Nephron progenitor cell (in vitro differentiated cells): ENCODE measurements around the gene EFHC2.

Experiments
- DNase-seq: peaks from one replicate; pipeline ENCODE4 v3.0.0; 2021
- H3K27ac Mint-ChIP-seq: 2 replicates; pipeline ENCODE4 v1.8.0; 2021; ENCODE audit warnings: mild to moderate bottlenecking, moderate library complexity, mixed read lengths
- H3K27me3 Mint-ChIP-seq: 2 replicates; pipeline ENCODE4 v1.8.0; 2021; ENCODE audit warnings: mild to moderate bottlenecking, low read depth, mixed read lengths; ENCODE audit not compliant: poor library complexity
- H3K36me3 Mint-ChIP-seq: 2 replicates; pipeline ENCODE4 v1.8.0; 2021; ENCODE audit warnings: low read depth, mixed read lengths
- H3K4me1 Mint-ChIP-seq: 2 replicates; pipeline ENCODE4 v1.8.0; 2021; ENCODE audit warnings: mixed read lengths
- H3K4me3 Mint-ChIP-seq: 2 replicates; pipeline ENCODE4 v1.8.0; 2021; ENCODE audit warnings: mild to moderate bottlenecking, moderate library complexity, mixed read lengths
- H3K9me3 Mint-ChIP-seq: 2 replicates; pipeline ENCODE4 v1.8.0; 2021; ENCODE audit warnings: mild to moderate bottlenecking, moderate library complexity, mixed read lengths
- CTCF ChIP-seq: fragments of 200-600 bp; sonication (generic); IDR thresholded peaks from 2 replicates; pipeline ENCODE4 v1.5.0; 2021; ENCODE audit warnings: antibody characterized with exemption

The EFHC2 gene

GRCh38 chrX:44310227-44310626 lies 33.2 kb downstream of the EFHC2 start:
- DNase-seq, result no peak
- H3K27me3 Mint-ChIP-seq, result no peaks in the 10 kb centered on the region
- H3K4me1 Mint-ChIP-seq, result peaks cover 6% of the 10 kb centered on the region
- no peak for TF ChIP-seq CTCF
- H3K9me3 Mint-ChIP-seq, result peaks cover 35% of the 10 kb centered on the region
- no peak overlapping the region for H3K4me3 Mint-ChIP-seq
- no peak overlapping the region for H3K27ac Mint-ChIP-seq
- peaks cover 4% of the 10 kb centered on the region for H3K36me3 Mint-ChIP-seq

- Mint-ChIP-seq H3K27ac (no peak overlapping the region), H3K4me1 (no peaks in the 10 kb centered on the region), H3K4me3 (no peak overlapping the region), H3K27me3 (no peaks in the 10 kb centered on the region), H3K9me3 (peaks cover 39% of the 10 kb centered on the region), H3K36me3 (peaks cover 4% of the 10 kb centered on the region)
- no peak for TF ChIP-seq CTCF
- no peak for DNase-seq
These were observed 34.6 kb downstream of the EFHC2 start for GRCh38 chrX:44308869-44309268.

GRCh38 chrX:44306356-44306755 lies 37.1 kb downstream of the EFHC2 start:
- H3K4me1 Mint-ChIP-seq, result no peaks in the 10 kb centered on the region
- TF ChIP-seq CTCF, result no peak
- no peak overlapping the region for H3K4me3 Mint-ChIP-seq
- no peaks in the 10 kb centered on the region for H3K27me3 Mint-ChIP-seq
- DNase-seq, result no peak
- peaks cover 41% of the 10 kb centered on the region for H3K9me3 Mint-ChIP-seq
- peaks cover 4% of the 10 kb centered on the region for H3K36me3 Mint-ChIP-seq
- peak overlapping the region; percentile 9 for H3K27ac Mint-ChIP-seq

GRCh38 chrX:44305921-44306320 lies 37.6 kb downstream of the EFHC2 start:
- no peak for DNase-seq
- Mint-ChIP-seq H3K27me3 (no peaks in the 10 kb centered on the region), H3K27ac (no peak overlapping the region), H3K4me3 (no peak overlapping the region), H3K9me3 (peaks cover 44% of the 10 kb centered on the region), H3K4me1 (no peaks in the 10 kb centered on the region), H3K36me3 (peaks cover 4% of the 10 kb centered on the region)
- TF ChIP-seq CTCF, result no peak

- DNase-seq, result no peak
- no peaks in the 10 kb centered on the region for H3K27me3 Mint-ChIP-seq
- H3K4me3 Mint-ChIP-seq, result no peak overlapping the region
- no peaks in the 10 kb centered on the region for H3K4me1 Mint-ChIP-seq
- H3K36me3 Mint-ChIP-seq, result peaks cover 4% of the 10 kb centered on the region
- H3K9me3 Mint-ChIP-seq, result peaks cover 56% of the 10 kb centered on the region
- TF ChIP-seq CTCF, result no peak
- H3K27ac Mint-ChIP-seq, result no peak overlapping the region
These were observed 40.4 kb downstream of the EFHC2 start for GRCh38 chrX:44303119-44303518.

GRCh38 chrX:44299177-44299576 lies 44.3 kb downstream of the EFHC2 start:
- no peak for DNase-seq
- Mint-ChIP-seq H3K27me3 (peaks cover 5% of the 10 kb centered on the region), H3K4me1 (no peaks in the 10 kb centered on the region), H3K9me3 (peaks cover 55% of the 10 kb centered on the region), H3K36me3 (no peaks in the 10 kb centered on the region), H3K27ac (no peak overlapping the region), H3K4me3 (no peak overlapping the region)
- TF ChIP-seq CTCF, result no peak
